Urinary bladder (tissue), 4 donors: ENCODE results near the gene PODXL2. TPM values are rescaled to one million over a fixed set of nuclear protein-coding genes. Genes with fewer than 3 reads are reported as not detected.
"Not testable (repeated sequence)": the region's sequence is repeated elsewhere in the genome, so short reads cannot be mapped to it uniquely, and the experiment has no call there.

Source experiments
- DNase-seq: peaks from one replicate; pipeline ENCODE4 v3.0.0-alpha.2; 2015; ENCODE audit errors: extremely low spot score
- H3K27ac ChIP-seq: one replicate; pipeline ENCODE4 v1.5.1; 2013; ENCODE audit warnings: low read depth, mild to moderate bottlenecking, moderate library complexity
- H3K36me3 ChIP-seq: one replicate; pipeline ENCODE4 v1.6.1; 2013; ENCODE audit warnings: mild to moderate bottlenecking, moderate library complexity; ENCODE audit not compliant: insufficient read depth
- H3K4me1 ChIP-seq: one replicate; pipeline ENCODE4 v1.6.1; 2013; ENCODE audit warnings: mild to moderate bottlenecking, moderate library complexity; ENCODE audit not compliant: insufficient read depth
- H3K4me3 ChIP-seq: one replicate; pipeline ENCODE4 v1.5.1; 2013; ENCODE audit warnings: low read depth, low read length
- WGBS: extraction: QIAGEN DNeasy Blood & Tissue Kit; methylation state at CpG from one replicate; pipeline ENCODE4 v1.1.7; 2013; 5-methylcytosine and 5-hydroxymethylcytosine counted together
- polyA plus RNA-seq: library from polyadenylated mRNA; stranded (reverse); fragments of 200-250 nt; gene quantifications from one replicate; pipeline ENCODE4 v1.2.3, GENCODE V29; 2013
- total RNA-seq: library from RNA; depleted of rRNA; stranded (reverse); fragments of >200 nt; gene quantifications from one replicate; pipeline ENCODE4 v1.2.3, GENCODE V29; 2014
- donor health status: healthy with polysubstance abuse.
- donor health status: healthy.

Gene PODXL2
- total and polyA plus RNA-seq, 2 donors: 4.2 to 5.5 TPM

DNA sequence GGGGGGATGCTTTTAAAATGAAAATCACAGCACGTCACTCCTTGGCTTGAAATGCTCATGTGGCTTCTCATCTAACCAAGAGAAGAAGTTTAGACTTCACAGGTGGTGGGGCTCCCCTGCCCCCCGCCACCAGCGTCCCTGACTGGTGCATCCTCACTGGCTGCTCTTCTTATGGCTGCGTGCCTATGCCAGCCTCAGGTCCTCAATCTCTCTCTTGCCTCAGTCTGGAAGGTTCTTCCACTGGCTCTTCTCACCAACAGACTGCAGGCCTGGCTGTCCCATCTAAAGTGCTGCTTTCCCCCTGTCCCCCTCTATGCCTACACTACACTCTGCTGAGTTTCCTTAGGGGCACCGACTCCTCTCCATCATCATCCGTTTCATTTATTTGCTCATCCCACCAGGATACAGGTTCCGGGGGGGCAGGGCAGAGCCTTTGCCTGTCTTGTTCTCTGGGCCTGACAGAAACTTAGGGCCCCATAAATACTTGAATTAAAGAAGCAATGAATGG is 64.4 kb downstream of the PODXL2 start:
- 88% methylated on average over 7 of the region's 7 CpGs for WGBS
- H3K36me3 ChIP-seq: no peaks in the 10 kb centered on the region
- H3K4me1 ChIP-seq: no peaks in the 10 kb centered on the region
- no peak overlapping the region for H3K27ac ChIP-seq
- DNase-seq: no peak
- H3K4me3 ChIP-seq: no peak overlapping the region

DNA sequence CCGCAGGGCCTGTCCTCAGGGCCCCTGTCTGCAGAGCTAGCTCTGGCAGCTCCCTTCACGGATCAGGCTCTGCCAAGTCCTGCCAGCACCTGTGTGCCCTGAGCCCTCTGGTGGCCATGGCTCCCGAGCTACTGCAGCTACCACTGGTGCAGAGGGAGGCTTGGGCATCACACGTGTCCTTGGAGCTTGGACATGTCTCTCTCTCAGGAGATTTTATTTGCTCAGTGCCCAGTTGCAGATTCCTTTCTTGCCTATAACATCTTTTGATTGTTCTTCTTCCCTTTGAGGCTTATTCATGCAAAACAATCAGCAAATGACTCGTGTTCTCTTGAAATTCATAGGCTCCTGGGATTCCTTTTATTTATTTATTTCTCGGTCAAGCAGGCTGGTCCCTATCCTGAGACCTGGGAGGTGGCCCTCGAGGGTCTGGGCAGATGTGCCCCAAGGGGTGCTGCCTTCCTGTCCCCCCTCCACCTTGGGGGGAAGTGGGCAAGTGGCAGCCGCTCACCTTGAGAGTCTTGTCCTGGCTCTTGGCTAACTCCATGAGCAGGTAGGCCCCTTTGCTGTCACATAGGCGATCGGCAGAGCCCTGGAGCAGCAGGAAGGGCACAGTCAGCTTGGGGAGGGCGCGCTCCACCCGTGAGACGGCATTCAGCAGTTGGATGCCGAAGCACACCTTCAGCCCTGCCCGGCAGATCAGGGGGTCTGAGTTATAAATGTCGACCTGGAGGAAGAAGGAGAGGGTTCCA is 65.7 kb downstream of the PODXL2 start:
- 83% methylated on average over 17 of the region's 17 CpGs for WGBS

DNA sequence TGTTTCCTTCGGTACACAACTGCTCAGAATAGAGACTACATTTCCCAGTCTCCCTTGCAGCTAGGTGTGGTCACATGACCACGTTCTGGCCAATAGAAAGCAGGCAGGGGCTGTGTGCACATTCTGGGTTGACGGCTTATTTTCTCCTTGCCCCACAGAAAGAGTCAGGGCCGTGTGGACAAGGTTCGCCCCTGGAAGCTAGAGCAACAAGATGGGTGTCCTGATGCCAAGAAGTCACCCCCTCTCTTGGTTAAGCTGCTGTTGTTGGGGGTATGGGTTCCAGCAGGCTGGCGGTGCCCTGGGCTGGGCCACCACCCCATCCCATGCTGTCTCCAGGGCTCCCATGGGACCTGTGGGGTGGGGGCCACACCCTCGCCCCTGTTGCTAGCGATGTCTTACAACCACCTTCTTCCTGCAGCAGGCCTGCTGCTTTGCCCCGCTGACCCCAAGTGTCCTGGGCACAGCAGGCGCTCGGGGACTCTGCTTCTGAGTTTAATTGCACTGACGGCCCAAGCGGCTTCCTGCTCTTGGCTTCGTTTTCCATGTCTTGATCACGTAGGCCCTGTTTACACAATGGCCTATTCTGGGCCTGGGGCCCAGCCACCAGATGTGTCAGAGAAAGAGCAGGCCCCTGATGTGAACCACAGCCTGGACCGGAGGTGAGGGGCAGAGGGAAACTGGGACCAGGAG is 68.7 kb downstream of the PODXL2 start:
- no peaks in the 10 kb centered on the region for H3K36me3 ChIP-seq
- peak; percentile 57 for DNase-seq
- H3K4me1 ChIP-seq: peaks cover 2% of the 10 kb centered on the region
- H3K4me3 ChIP-seq: no peak overlapping the region
- peak overlapping the region; percentile 86 for H3K27ac ChIP-seq
- 17% methylated on average over 16 of the region's 16 CpGs for WGBS

More for the DNA sequence above, 65.7 kb downstream of the PODXL2 start:
- H3K36me3 ChIP-seq: no peaks in the 10 kb centered on the region
- H3K4me1 ChIP-seq: peaks cover 2% of the 10 kb centered on the region
- no peak overlapping the region for H3K27ac ChIP-seq
- DNase-seq: no peak
- H3K4me3 ChIP-seq: no peak overlapping the region

DNA sequence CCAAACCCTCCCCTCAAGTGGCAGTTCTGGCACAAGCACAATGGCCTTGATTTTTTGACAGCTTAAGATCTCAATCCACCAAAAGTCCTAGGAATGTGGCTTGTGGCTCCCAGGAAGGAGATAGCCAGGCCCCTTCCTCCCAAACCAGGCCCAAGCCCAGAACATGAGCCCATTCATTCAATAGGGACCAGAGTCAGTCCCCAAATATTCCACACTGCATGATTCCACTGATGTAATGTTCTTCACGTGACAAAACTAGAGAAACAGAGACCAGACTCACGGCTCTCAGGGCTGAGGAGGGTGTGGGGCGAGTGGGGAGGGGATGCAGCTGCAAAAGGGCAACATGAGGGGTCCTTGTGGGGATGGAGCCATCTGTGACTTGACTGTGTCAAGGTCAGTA is 69.3 kb downstream of the PODXL2 start:
- no peak for DNase-seq
- peak overlapping the region; percentile 78 for H3K27ac ChIP-seq
- H3K36me3 ChIP-seq: no peaks in the 10 kb centered on the region
- no peak overlapping the region for H3K4me3 ChIP-seq
- H3K4me1 ChIP-seq: peaks cover 2% of the 10 kb centered on the region
- whole genome bisulfite sequencing: 41% methylated on average over 3 of the region's 3 CpGs

DNA sequence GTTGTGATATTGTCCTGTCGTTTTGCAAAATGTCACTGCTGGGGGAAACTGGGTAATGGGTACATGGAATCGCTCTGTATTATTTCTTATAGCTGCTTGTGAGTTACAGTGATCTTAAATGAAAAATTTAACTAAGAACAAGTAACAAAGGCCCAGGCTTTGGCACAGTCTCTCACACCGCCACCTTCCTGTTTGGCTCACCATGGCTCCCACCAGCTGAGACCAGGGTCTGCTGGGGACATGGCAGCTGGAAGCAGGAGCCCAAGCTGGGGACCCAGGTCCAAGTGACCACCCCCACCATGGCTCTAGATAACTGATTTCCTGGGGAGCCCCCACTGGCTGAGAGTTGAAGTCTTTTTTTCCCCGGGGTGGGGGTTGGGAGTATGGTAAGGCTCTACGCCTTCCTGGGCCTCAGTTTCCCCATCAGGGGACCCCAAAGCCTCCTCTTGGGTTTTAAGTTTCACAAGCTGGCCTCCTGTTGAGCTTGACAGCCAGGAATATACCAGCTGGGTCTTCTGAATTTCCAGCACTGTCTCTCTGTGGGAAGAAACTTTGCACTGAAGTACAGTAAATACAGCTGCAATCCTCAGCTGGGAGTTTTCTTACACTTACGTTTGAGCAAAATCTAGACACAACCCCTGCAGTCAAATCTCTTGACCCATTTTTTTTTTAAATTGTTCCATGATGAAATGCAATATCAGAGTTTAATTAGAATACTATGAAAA is 69.9 kb downstream of the PODXL2 start:
- WGBS: 69% methylated on average over 6 of the region's 6 CpGs
- Histone ChIP-seq H3K4me3 (no peak overlapping the region), H3K4me1 (peaks cover 2% of the 10 kb centered on the region), H3K27ac (peak overlapping the region; percentile 78), H3K36me3 (no peaks in the 10 kb centered on the region)
- DNase-seq: no peak

DNA sequence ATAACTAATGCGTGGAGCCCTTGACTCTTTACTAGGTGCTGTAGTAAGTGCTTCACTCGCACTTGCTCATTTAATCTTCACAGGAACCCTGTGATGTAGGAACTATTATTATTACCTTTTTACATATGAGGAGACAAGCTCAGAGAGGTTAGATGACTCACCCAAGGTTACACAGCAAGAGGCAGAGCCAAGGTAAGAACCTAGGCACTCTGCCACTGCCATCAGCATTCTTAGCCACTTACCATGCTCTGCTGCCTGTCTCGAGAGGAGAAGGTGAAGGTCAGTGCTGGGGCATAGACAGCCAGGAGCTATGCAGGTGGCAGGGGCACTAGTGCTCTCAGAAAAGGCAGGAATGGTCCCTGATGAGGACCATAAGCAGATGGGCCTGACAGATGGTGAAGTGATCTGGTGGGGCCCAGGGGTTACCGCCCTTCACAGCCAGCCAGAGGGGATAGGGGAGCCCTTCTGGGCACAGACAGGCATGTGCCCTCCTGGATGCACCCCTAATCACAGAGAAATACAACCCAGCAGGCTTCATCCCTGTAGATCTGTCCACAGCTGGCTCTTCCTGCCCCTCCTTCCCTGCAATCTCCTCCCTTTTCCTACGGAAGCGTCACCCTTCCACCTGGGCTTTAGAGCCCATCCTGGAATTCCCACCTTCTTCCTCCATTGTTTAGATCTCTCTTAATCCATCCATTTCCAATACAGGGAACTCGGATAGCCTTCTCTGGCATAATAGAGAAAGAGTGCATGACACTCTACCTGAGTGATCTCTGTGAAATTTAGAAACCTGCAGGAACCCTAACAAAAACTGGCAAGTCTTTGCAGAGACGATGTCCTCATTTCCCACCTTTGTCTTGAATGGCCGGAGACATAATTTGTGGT is 70.7 kb downstream of the PODXL2 start:
- WGBS: 79% methylated on average over 9 of the region's 9 CpGs
- no peak overlapping the region for H3K4me3 ChIP-seq
- peaks cover 2% of the 10 kb centered on the region for H3K4me1 ChIP-seq
- DNase-seq: no peak
- H3K36me3 ChIP-seq: no peaks in the 10 kb centered on the region
- H3K27ac ChIP-seq: peak overlapping the region; percentile 13

DNA sequence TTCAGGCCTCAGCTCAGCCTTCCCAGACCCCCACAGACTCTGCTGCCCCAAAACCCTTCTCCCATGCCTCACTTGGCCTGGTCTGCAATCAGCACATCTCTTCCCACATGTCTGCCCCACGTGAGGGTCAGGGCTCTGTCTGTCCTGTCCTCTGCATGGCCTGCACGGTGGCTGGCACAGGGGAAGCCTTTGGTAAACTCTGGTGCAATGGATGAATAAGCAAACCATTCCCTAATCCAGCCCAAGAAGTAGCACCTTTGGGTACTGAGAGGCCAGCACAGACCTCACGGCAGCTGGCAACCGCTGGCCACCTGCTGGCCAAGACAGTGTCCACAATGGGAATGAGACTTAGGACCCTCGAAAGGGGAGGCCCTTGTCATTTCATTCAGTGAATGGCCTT is 71.4 kb downstream of the PODXL2 start:
- Histone ChIP-seq H3K4me3 (no peak overlapping the region), H3K36me3 (no peaks in the 10 kb centered on the region), H3K4me1 (peaks cover 2% of the 10 kb centered on the region), H3K27ac (no peak overlapping the region)
- WGBS: 79% methylated on average over 5 of the region's 5 CpGs
- DNase-seq: no peak

DNA sequence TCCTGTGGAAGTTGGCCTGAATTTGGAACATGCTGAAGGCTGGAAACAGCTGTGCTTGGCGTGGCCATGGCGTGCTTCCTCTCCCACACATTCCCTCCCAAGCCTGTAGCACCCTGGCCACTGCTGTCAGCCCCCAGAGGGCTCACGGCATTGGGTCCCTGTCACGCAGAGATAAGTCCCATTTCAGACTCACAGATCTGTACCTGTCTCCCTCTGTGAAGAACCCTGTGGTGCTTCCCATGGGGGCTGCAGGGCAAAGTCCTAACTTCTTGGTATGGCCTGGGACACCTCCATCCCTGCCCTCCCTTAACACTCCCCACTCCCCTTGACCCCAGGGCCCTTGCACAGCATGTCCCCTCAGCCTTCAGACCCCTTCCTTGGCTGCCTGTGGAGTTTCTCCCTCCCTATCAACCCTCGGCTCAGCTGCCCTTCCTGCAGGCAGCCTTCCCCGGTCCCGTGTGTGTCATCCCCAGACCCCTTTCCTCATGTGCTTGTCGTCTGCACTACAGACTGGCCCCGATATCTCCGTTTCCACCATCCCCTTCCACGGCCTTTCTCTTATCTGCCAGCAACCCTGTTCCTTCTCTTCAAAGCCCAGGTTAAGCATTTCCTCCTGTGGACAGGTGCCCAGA is 72.4 kb downstream of the PODXL2 start:
- Histone ChIP-seq H3K36me3 (no peaks in the 10 kb centered on the region), H3K4me1 (peaks cover 2% of the 10 kb centered on the region), H3K4me3 (no peak overlapping the region), H3K27ac (peak overlapping the region; percentile 42)
- DNase-seq: no peak
- WGBS: 72% methylated on average over 11 of the region's 11 CpGs

DNA sequence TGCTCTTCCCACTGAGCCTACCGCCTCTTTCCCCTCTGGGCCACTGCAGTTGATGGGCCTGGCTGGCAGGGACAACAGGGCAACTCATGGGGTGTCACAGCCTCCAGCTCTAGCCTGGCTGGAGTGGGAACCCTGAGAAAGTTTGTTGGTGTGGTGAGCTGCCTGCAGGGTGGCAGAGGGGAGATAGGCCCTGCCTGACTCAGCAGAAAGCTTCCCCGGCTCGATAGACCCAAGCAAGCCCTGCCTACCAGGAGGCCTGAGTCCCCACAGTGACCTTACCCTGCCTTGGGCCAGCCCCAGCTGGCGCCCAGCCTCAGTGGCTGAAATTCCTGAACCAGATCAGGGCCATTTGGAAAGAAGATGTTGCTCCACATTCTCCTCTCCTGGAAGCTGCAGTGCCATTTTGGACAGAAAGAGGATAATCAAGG is 73.2 kb downstream of the PODXL2 start:
- Histone ChIP-seq H3K27ac (no peak overlapping the region), H3K4me3 (no peak overlapping the region), H3K4me1 (peaks cover 2% of the 10 kb centered on the region), H3K36me3 (no peaks in the 10 kb centered on the region)
- 51% methylated on average over 4 of the region's 4 CpGs for WGBS
- no peak for DNase-seq

DNA sequence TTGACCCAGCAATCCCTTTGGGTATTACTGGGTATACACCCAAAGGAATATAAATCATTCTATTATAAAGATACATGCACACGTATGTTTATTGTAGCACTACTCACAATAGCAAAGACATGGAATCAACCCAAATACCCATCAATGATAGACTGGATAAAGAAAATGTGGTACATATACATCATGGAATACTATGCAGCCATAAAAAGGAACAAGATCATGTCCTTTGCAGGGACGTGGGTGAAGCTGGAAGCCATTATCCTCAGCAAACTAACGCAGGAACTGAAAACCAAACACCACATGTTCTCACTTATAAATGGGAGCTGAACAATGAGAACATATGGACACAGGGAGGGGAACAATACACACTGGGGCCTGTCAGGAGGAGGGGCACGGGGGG is 75.9 kb downstream of the PODXL2 start:
- 91% methylated on average over 4 of the region's 4 CpGs for WGBS
- H3K4me1 ChIP-seq, H3K27ac ChIP-seq, H3K4me3 ChIP-seq, H3K36me3 ChIP-seq, DNase-seq: not testable (repeated sequence)

DNA sequence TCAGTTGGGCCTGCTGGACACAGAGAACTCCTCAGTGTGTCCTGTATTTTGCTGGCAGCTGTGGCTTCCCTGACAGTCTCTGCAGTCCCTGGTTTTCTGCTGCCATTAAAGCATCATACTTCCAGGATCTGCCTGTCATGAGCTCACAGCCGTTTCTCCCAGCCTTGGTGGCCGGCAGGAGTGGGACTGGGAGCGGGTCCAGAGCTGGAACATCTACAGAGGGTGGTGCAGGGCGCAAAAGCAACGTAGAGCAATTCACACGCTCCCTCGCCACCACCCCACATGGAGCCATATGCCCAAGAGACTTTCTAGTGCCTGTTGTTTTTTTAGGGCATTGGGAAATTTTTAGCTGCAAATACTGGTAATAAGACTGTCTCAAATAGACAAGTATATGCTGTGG is 77.3 kb downstream of the PODXL2 start:
- H3K4me1 ChIP-seq: no peaks in the 10 kb centered on the region
- WGBS: 76% methylated on average over 7 of the region's 7 CpGs
- H3K36me3 ChIP-seq: no peaks in the 10 kb centered on the region
- no peak for DNase-seq
- no peak overlapping the region for H3K4me3 ChIP-seq
- no peak overlapping the region for H3K27ac ChIP-seq

DNA sequence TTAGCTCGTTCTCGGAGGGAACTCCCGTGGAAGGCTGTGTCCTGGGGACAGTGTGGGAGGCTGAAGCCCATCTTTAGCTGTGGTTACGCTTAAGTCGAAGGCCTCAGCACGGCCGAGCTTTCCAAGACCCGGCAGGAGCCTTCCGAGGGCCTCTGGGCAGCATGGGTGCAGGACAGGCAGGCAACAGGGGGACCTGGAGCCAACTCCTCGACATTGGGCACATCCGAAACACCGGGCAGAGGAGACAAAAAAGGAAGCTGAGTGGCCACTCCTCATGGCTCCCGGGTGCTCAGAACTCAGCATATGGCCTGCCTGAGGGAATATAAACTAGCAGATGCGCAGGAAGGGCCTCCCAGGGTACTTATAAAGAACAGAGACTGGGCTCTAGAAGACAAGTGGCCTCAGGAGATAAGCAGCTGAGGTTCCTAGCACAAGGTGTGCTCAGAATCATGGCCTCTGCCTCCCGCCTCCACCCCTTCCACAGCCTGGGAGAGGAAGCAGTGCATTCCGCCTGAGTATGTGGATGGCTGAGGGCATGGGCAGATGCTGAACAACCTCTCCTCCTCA is 77.9 kb downstream of the PODXL2 start:
- WGBS: 88% methylated on average over 16 of the region's 16 CpGs
- no peaks in the 10 kb centered on the region for H3K36me3 ChIP-seq
- DNase-seq: no peak
- no peak overlapping the region for H3K27ac ChIP-seq
- no peak overlapping the region for H3K4me3 ChIP-seq
- H3K4me1 ChIP-seq: no peaks in the 10 kb centered on the region
